Measurements from ENCODE around the gene GNPTAB. TPM values are rescaled to one million over a fixed set of nuclear protein-coding genes. Genes with fewer than 3 reads are reported as not detected.
A peak's percentile ranks its signal among the peaks of the same experiment; 100 is the strongest.

Gene GNPTAB
- total and polyA plus RNA-seq, 2 of the 8 experiments (the other 6 are each of a cell fraction or from before 2014, with no cell fraction given), result 21.5 to 51.3 TPM

- Histone ChIP-seq H3K23ac (ENCODE audit: insufficient read length) (no peak overlapping the region), H2BK20ac (ENCODE audit: low read length) (no peak overlapping the region), H2BK120ac (replicated peaks; ENCODE audit: low read depth, low read length) (no peak overlapping the region), H2BK12ac (ENCODE audit: low read depth, low read length) (peak overlapping the region; percentile 86; the same call in 1 of the 2 replicates), H2AFZ (ENCODE audit: low read length) (0 out of 2 replicates have a peak overlapping the region, but pooled peaks have one; percentile 77), H2BK5ac (ENCODE audit: low read depth, low read length) (0 out of 2 replicates have a peak overlapping the region, but pooled peaks have one; percentile 83), H3K79me1 (ENCODE audit: low read depth, low read length) (no peaks in the 10 kb centered on the region), H4K91ac (replicated peaks; ENCODE audit: insufficient read length, low read length) (no peak overlapping the region), H3K27ac (ENCODE audit: low read depth, low read length) (no peak overlapping the region), H3K18ac (ENCODE audit: extremely low read depth, low read length) (0 out of 2 replicates have a peak overlapping the region, but pooled peaks have one; percentile 27), H3K9ac (replicated peaks in 1 of 4; ENCODE audit: extremely low read depth in 1 of 4, low read depth in 3 of 4, low read length in 3 of 4) (no peak overlapping the region; a peak in 1 of 7 replicates), H3K4me3 (ENCODE audit: extremely low read depth in 1 of 4, insufficient read depth in 2 of 4, low read depth in 3 of 4, low read length in 4 of 4) (peak overlapping the region; percentile 57 to 80 (median 60)), H3K36me3 (ENCODE audit: control insufficient read depth in 2 of 4, insufficient read depth in 4 of 4, low read length in 3 of 4) (no peaks in the 10 kb centered on the region), H2AK5ac (ENCODE audit: low read depth, low read length) (no peak overlapping the region), H2BK15ac (ENCODE audit: low read length) (peak overlapping the region; percentile 18; the same call in 1 of the 2 replicates), H4K5ac (ENCODE audit: insufficient read length, low read depth, low read length) (no peak overlapping the region), H4K8ac (ENCODE audit: extremely low read depth, insufficient read depth, low read length) (no peak overlapping the region), H3K4ac (replicated peaks; ENCODE audit: insufficient read length, low read depth, low read length) (no peak overlapping the region), H3K27me3 (replicated peaks in 1 of 4; ENCODE audit: control insufficient read depth in 3 of 4, extremely low read depth in 1 of 4, insufficient read depth in 3 of 4, low read length in 3 of 4) (peaks cover 0 to 16% (median 8%) of the 10 kb centered on the region in 4 experiments; a peak in 4 of 7 replicates), H3K23me2 (ENCODE audit: low read depth, low read length) (peaks cover 10% of the 10 kb centered on the region; the same call in 1 of the 2 replicates), H3K9me3 (ENCODE audit: insufficient read depth in 2 of 2, low read depth in 1 of 2, low read length in 1 of 2) (no peaks in the 10 kb centered on the region), H3K4me1 (replicated peaks in 1 of 4; ENCODE audit: control insufficient read depth in 3 of 4, insufficient read depth in 4 of 4, low read length in 3 of 4) (peaks cover 0 to 5% (median under 1%) of the 10 kb centered on the region in 4 experiments; a peak in 2 of 7 replicates), H4K20me1 (replicated peaks in 1 of 2; ENCODE audit: control insufficient read depth in 1 of 2, insufficient read depth in 2 of 2, low read length in 2 of 2) (no peaks in the 10 kb centered on the region), H3K4me2 (ENCODE audit: insufficient read depth in 1 of 2, low read depth in 2 of 2, low read length in 2 of 2) (peak overlapping the region; percentile 87 to 89), H3K56ac (replicated peaks; ENCODE audit: insufficient read length, low read depth, low read length) (no peak overlapping the region), H3K14ac (ENCODE audit: insufficient read length) (no peak overlapping the region), H3K79me2 (ENCODE audit: control insufficient read depth in 1 of 2, insufficient read depth in 2 of 2, low read length in 2 of 2) (no peaks in the 10 kb centered on the region)
- FAIRE-seq, result no peak
- POLR2A ChIA-PET (ENCODE audit: partially characterized antibody), result interaction anchor here (1.3 kb wide), 1 partner anchor 8 kb away, joined by 3 read pairs; no protein-coding TSS in a partner anchor
- WGBS, 2 experiments (ENCODE audit: extremely low coverage in 1 of 2, insufficient coverage in 1 of 2, insufficient read length in 1 of 2, insufficient replicate concordance in 2 of 2, low coverage in 1 of 2, low lambda C conversion rate in 2 of 2, missing lambda C conversion rate in 1 of 2), result 67% methylated on average over 7 of the region's 7 CpGs; no CpG with 5 or more reads in 1 of the 2 experiments
- CTCF ChIA-PET (ENCODE audit: partially characterized antibody), result interaction anchor here (1.2 to 1.3 kb wide), 2 partner anchors 17 to 105 kb away, joined by 3 read pairs; no protein-coding TSS in a partner anchor
- DNase-seq (ENCODE audit: low read depth in 1 of 2, low spot score in 2 of 2), result no peak
- TF ChIP-seq E2F6 (IDR thresholded peaks at IDR 0.05), result no peak
- TF ChIP-seq POLR2AphosphoS5 (IDR thresholded peaks at IDR 0.05; ENCODE audit: low read depth, low read length), result no peak
- TF ChIP-seq TCF12 (IDR thresholded peaks at IDR 0.05; ENCODE audit: low read depth, low read length), result no peak
- no peak for TF ChIP-seq MAFK (IDR thresholded peaks at IDR 0.05; ENCODE audit: low read depth, low read length)
- no peak for TF ChIP-seq CEBPB (IDR thresholded peaks at IDR 0.05; ENCODE audit: low read depth, low read length)
- no peak for TF ChIP-seq RAD21 (IDR thresholded peaks at IDR 0.05 in 1 of 2, conservative IDR thresholded peaks at IDR 0.05 in 1 of 2; ENCODE audit: low read depth in 2 of 2, low read length in 2 of 2)
- TF ChIP-seq CREB1 (IDR thresholded peaks at IDR 0.05), result no peak
- no peak for TF ChIP-seq SRF (IDR thresholded peaks at IDR 0.05; ENCODE audit: low read depth, low read length)
- TF ChIP-seq MAX (IDR thresholded peaks at IDR 0.05), result no peak
- TF ChIP-seq EP300 (IDR thresholded peaks at IDR 0.05; ENCODE audit: borderline replicate concordance in 1 of 2, low read depth in 2 of 2, low read length in 2 of 2), result no peak
- no peak for TF ChIP-seq BCL11A (IDR thresholded peaks at IDR 0.05; ENCODE audit: low read depth in 2 of 2, low read length in 2 of 2)
These were observed 47.6 kb upstream of the GNPTAB start for GRCh38 chr12:101878243-101878821.
